Uterus (tissue), 4 donors: ENCODE measurements around the gene RBM22. TPM values are rescaled to one million over a fixed set of nuclear protein-coding genes. Genes with fewer than 3 reads are reported as not detected.

ENCODE experiments used
- DNase-seq, 2 donors: peaks; one replicate each; pipeline ENCODE4 v3.0.0-alpha.2; 2019 to 2020
- H3K27ac ChIP-seq, 2 donors: fragments of 200-600 bp; sonication (generic); 1 replicate in 1 of 2; 2 replicates in 1 of 2; pipeline ENCODE4 v1.5.1; 2016 to 2018
- H3K27me3 ChIP-seq, 2 donors: fragments of 200-600 bp; sonication (generic); one replicate each; pipeline ENCODE4 v1.5.1; 2018 to 2019; ENCODE audit warnings: control low read depth in 1 of 2
- H3K36me3 ChIP-seq, 2 donors: fragments of 200-600 bp; sonication (generic); one replicate each; pipeline ENCODE4 v1.5.1; 2019; ENCODE audit warnings: control low read depth in 1 of 2
- H3K4me1 ChIP-seq, 2 donors: fragments of 200-600 bp; sonication (generic); one replicate each; pipeline ENCODE4 v1.5.1; 2018 to 2019; ENCODE audit warnings: control low read depth in 1 of 2
- H3K4me3 ChIP-seq, 2 donors: fragments of 200-600 bp; sonication (generic); 1 replicate in 1 of 2; 2 replicates in 1 of 2; pipeline ENCODE4 v1.5.1; 2018 to 2019; ENCODE audit warnings: mild to moderate bottlenecking in 1 of 2
- H3K9me3 ChIP-seq, 2 donors: fragments of 200-600 bp; sonication (generic); one replicate each; pipeline ENCODE4 v1.5.1; 2019; ENCODE audit warnings: control low read depth in 1 of 2
- CTCF ChIP-seq, 4 experiments: fragments of 200-600 bp in 2 of 4; fragments of 450-650 bp in 2 of 4; sonication (generic) in 2 of 4; IDR thresholded peaks; one replicate each; pipeline ENCODE4 v1.5.1; 2016 to 2019; ENCODE audit warnings: antibody characterized with exemption in 4 of 4, mild to moderate bottlenecking in 2 of 4, moderate library complexity in 1 of 4
- POLR2A ChIP-seq, 2 donors: fragments of 450-650 bp; IDR thresholded peaks; one replicate each; pipeline ENCODE4 v1.6.1; 2016; ENCODE audit warnings: antibody characterized with exemption in 2 of 2, mild to moderate bottlenecking in 1 of 2, moderate library complexity in 1 of 2
- intact Hi-C: fragments of 100-400 bp; cut with DNase I; formaldehyde crosslinking; loops from one replicate; pipeline ENCODE4 v1.15.1; 2023; ENCODE audit warnings: low total_unique reads
- total RNA-seq, 4 donors: library from RNA; depleted of rRNA in 3 of 4; stranded (reverse); fragments of >200 nt in 3 of 4; gene quantifications; one replicate each; pipeline versions ENCODE4 v1.1.0 to v1.2.4, GENCODE V29; 2014 to 2023
- donor health status: DM: yes; HTN: yes; CAD: no.

RBM22 gene
- total RNA-seq, 4 donors from 2014 or later = 38.2 to 58.4 (median 43.2) TPM

- Histone ChIP-seq H3K27ac (peak overlapping the region; percentile 94), H3K4me1 (peaks cover 43 to 52% of the 10 kb centered on the region in 2 donors), H3K27me3 (no peaks in the 10 kb centered on the region), H3K4me3 (no peak overlapping the region), H3K9me3 (no peaks in the 10 kb centered on the region), H3K36me3 (no peaks in the 10 kb centered on the region)
- peak; percentile 73 to 77 for DNase-seq
- TF ChIP-seq POLR2A (IDR thresholded peaks at IDR 0.05) = peak in 1 of 2 donors; percentile 10
- TF ChIP-seq CTCF (IDR thresholded peaks at IDR 0.05) = no peak
- intact Hi-C loops = no loop called here
Observed at GRCh38 chr5:150641006-150641570, 59.8 kb downstream of the RBM22 start.

Other genes with a start within 250 kb of the RBM22 start
- gene NDST1, start 192.9 kb downstream of the RBM22 start, total RNA-seq = 10 to 100 TPM; 10.9 to 86.0 (median 42.5) TPM
- 100 to 1,000 TPM in 1 of 4 donors, 10 to 100 TPM in 1, 1 to 10 TPM in 2; 3.6 to 146 (median 10.6) TPM for gene SYNPO, start 60.4 kb downstream of the RBM22 start, total RNA-seq
- gene MYOZ3, start 39.8 kb downstream of the RBM22 start, total RNA-seq = 10 to 100 TPM in 1 of 4 donors, 1 to 10 TPM in 2, not detected in 1; 3.2 to 69.1 (median 3.4) TPM
- gene DCTN4, start 58.0 kb upstream of the RBM22 start, total RNA-seq = 10 to 100 TPM; 33.3 to 82.7 (median 62.3) TPM
- 10 to 100 TPM in 3 of 4 donors, 1 to 10 TPM in 1; 2.6 to 55.9 (median 32.1) TPM for gene SMIM3, start 77.7 kb upstream of the RBM22 start, total RNA-seq
- under 1 TPM in 1 of 4 donors, not detected in 3; 0.48 TPM for gene IRGM, start 145.5 kb upstream of the RBM22 start, total RNA-seq
- 10 to 100 TPM in 1 of 4 donors, 1 to 10 TPM in 3; 5.9 to 27.4 (median 7.0) TPM for gene ZNF300, start 203.9 kb upstream of the RBM22 start, total RNA-seq